ENCODE results near the gene PDGFC. TPM values are rescaled to one million over a fixed set of nuclear protein-coding genes. Genes with fewer than 3 reads are reported as not detected.

The PDGFC gene
- total RNA-seq, 1 experiment from 2014 or later, result 14.5 TPM

- Histone ChIP-seq H3K27ac (ENCODE audit: low read length) (peak overlapping the region; percentile 79), H3K27me3 (ENCODE audit: control insufficient read depth, insufficient read depth, low read length) (no peaks in the 10 kb centered on the region), H3K36me3 (ENCODE audit: control insufficient read depth, insufficient read depth, low read length) (no peaks in the 10 kb centered on the region), H3K9me3 (ENCODE audit: control insufficient read depth, insufficient read depth, low read depth, low read length) (no peaks in the 10 kb centered on the region), H3K4me3 (ENCODE audit: low read depth in 2 of 2, low read length in 2 of 2) (no peak overlapping the region), H3K4me1 (ENCODE audit: control insufficient read depth, insufficient read depth, low read length) (peaks cover 3% of the 10 kb centered on the region)
- ChIA-PET POLR2A (no interaction called here), CTCF (no interaction called here)
- intact Hi-C loops (cut with micrococcal nuclease; ENCODE audit: unreplicated experiment) (no loop called here), in situ Hi-C loops (cut with HindIII; ENCODE audit: low pct_unique_long_range_greater_than_20kb, low sequenced_read_pairs) (no loop called here)
- ATAC-seq (peak; percentile 75), DNase-seq (ENCODE audit: low read depth, low spot score) (no peak)
- no TSS peak for BruUV-seq (replicated peaks)
- no peak for TF ChIP-seq REST (IDR thresholded peaks at IDR 0.05; ENCODE audit: insufficient read depth in 1 of 2, low read depth in 2 of 2, low read length in 1 of 2)
- TF ChIP-seq TCF7L2 (IDR thresholded peaks at IDR 0.05; ENCODE audit: low read depth, low read length), result peak; percentile 98
- peak; percentile 59; the same call in 1 of the 2 replicates for TF ChIP-seq POLR2AphosphoS5 (IDR thresholded peaks at IDR 0.05; ENCODE audit: low read depth, low read length)
Measured at GRCh38 chr4:156931267-156931666, 40.3 kb downstream of the PDGFC start.

DNA sequence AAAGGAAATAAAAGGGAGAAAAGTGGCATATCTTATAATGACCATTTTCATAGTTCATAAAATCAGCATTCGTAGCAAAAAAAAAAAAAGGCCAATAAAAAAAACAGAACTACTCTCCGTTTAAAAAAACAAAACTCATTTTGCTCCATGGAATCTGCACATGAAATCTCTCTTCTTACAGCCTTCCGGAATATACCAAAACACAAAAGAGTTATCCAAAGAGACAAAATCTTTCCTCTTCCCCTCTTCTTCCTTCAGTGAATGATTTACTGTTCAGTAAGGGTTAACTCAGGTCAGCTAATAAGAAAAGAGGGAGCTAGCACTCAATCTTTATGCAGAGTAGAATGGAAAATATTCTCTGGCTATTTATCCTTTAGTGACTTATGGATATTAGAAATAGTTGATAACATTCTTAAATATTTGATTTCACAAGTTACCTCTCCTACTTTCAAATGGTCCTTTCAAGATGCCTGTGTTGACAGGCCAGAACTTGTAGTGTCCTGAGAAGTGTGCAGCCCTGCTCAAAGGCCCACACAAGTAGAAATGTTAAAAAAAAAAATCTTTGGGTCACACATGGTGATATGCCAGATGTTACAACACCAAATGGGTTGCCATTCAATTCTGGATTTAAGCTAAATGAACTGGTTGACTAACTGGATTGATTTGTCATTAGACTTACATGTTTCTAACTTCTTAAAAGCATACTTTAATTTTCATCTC is 42.1 kb downstream of the PDGFC start:
- peak overlapping the region; percentile 14; the same call in 1 of the 2 replicates for H3K27ac ChIP-seq (ENCODE audit: low read length)
- DNase-seq (ENCODE audit: low read depth, low spot score) (no peak), ATAC-seq (no peak)
- intact Hi-C loops (cut with micrococcal nuclease; ENCODE audit: unreplicated experiment), result no loop called here
- H3K36me3 ChIP-seq (ENCODE audit: control insufficient read depth, insufficient read depth, low read length), result no peaks in the 10 kb centered on the region
- ChIA-PET POLR2A (no interaction called here), CTCF (no interaction called here)
- H3K9me3 ChIP-seq (ENCODE audit: control insufficient read depth, insufficient read depth, low read depth, low read length), result no peaks in the 10 kb centered on the region
- TF ChIP-seq SIN3A (IDR thresholded peaks at IDR 0.05; ENCODE audit: borderline replicate concordance, insufficient read depth, low read depth, low read length) (no peak), POLR2AphosphoS5 (IDR thresholded peaks at IDR 0.05; ENCODE audit: low read depth, low read length) (no peak), TCF7L2 (IDR thresholded peaks at IDR 0.05; ENCODE audit: low read depth, low read length) (no peak)
- no peaks in the 10 kb centered on the region for H3K27me3 ChIP-seq (ENCODE audit: control insufficient read depth, insufficient read depth, low read length)
- peaks cover 3% of the 10 kb centered on the region for H3K4me1 ChIP-seq (ENCODE audit: control insufficient read depth, insufficient read depth, low read length)
- in situ Hi-C loops (cut with HindIII; ENCODE audit: low pct_unique_long_range_greater_than_20kb, low sequenced_read_pairs), result no loop called here
- no peak overlapping the region for H3K4me3 ChIP-seq (ENCODE audit: low read depth in 2 of 2, low read length in 2 of 2)
- no TSS peak for BruUV-seq (replicated peaks)

- in situ Hi-C loops (cut with HindIII; ENCODE audit: low pct_unique_long_range_greater_than_20kb, low sequenced_read_pairs), result no loop called here
Measured at GRCh38 chr4:156924774-156925315, 46.8 kb downstream of the PDGFC start.

More at GRCh38 chr4:156924774-156925315, 46.8 kb downstream of the PDGFC start:
- DNase-seq (ENCODE audit: low read depth, low spot score) (no peak), ATAC-seq (no peak)
- BruUV-seq (replicated peaks), result no TSS peak
- H3K27me3 ChIP-seq (ENCODE audit: control insufficient read depth, insufficient read depth, low read length), result no peaks in the 10 kb centered on the region
- H3K4me3 ChIP-seq (ENCODE audit: low read depth in 2 of 2, low read length in 2 of 2), result no peak overlapping the region
- intact Hi-C loops (cut with micrococcal nuclease; ENCODE audit: unreplicated experiment), result no loop called here
- TF ChIP-seq POLR2AphosphoS5 (IDR thresholded peaks at IDR 0.05; ENCODE audit: low read depth, low read length), result no peak
- no peak for TF ChIP-seq SIN3A (IDR thresholded peaks at IDR 0.05; ENCODE audit: borderline replicate concordance, insufficient read depth, low read depth, low read length)
- TF ChIP-seq, protein P1, sequence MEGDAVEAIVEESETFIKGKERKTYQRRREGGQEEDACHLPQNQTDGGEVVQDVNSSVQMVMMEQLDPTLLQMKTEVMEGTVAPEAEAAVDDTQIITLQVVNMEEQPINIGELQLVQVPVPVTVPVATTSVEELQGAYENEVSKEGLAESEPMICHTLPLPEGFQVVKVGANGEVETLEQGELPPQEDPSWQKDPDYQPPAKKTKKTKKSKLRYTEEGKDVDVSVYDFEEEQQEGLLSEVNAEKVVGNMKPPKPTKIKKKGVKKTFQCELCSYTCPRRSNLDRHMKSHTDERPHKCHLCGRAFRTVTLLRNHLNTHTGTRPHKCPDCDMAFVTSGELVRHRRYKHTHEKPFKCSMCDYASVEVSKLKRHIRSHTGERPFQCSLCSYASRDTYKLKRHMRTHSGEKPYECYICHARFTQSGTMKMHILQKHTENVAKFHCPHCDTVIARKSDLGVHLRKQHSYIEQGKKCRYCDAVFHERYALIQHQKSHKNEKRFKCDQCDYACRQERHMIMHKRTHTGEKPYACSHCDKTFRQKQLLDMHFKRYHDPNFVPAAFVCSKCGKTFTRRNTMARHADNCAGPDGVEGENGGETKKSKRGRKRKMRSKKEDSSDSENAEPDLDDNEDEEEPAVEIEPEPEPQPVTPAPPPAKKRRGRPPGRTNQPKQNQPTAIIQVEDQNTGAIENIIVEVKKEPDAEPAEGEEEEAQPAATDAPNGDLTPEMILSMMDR (IDR thresholded peaks at IDR 0.05), result no peak
- no peak for TF ChIP-seq TCF7L2 (IDR thresholded peaks at IDR 0.05; ENCODE audit: low read depth, low read length)
- no peak for TF ChIP-seq REST (IDR thresholded peaks at IDR 0.05; ENCODE audit: insufficient read depth in 1 of 2, low read depth in 2 of 2, low read length in 1 of 2)
- H3K36me3 ChIP-seq (ENCODE audit: control insufficient read depth, insufficient read depth, low read length), result no peaks in the 10 kb centered on the region
- no peaks in the 10 kb centered on the region; the same call in 1 of the 2 replicates for H3K4me1 ChIP-seq (ENCODE audit: control insufficient read depth, insufficient read depth, low read length)
- no peaks in the 10 kb centered on the region for H3K9me3 ChIP-seq (ENCODE audit: control insufficient read depth, insufficient read depth, low read depth, low read length)
- ChIA-PET POLR2A (no interaction called here), CTCF (interaction anchor here (0.6 kb wide), 1 partner anchor 24 kb away, joined by 5 read pairs; no protein-coding TSS in a partner anchor)
- H3K27ac ChIP-seq (ENCODE audit: low read length), result no peak overlapping the region

Measured in Panc1 (cell line).